Activated B cell treated with CpG ODN at 0.5 μM for 24 hours (primary cell): ENCODE data around the gene PAGR1. TPM values are rescaled to one million over a fixed set of nuclear protein-coding genes. Genes with fewer than 3 reads are reported as not detected.

ENCODE experiments used
- ATAC-seq: fragments of 200-7000 bp; cut with Tn5 transposase; one replicate; pipeline ENCODE4 v1.10.0; 2021; ENCODE audit warnings: low read depth, mild to moderate bottlenecking, moderate library complexity
- CTCF ChIA-PET: fragments of 350-600 bp; sonication (Branson Sonifier 250); formaldehyde crosslinking; loops from one replicate; lab custom pipeline; 2021; ENCODE audit warnings: antibody characterized with exemption; lab: Charles Lee
- POLR2A ChIA-PET: fragments of 350-600 bp; sonication (Branson Sonifier 250); formaldehyde crosslinking; loops from one replicate; lab custom pipeline; 2021; ENCODE audit warnings: antibody characterized with exemption; lab: Charles Lee
- DNase-seq: peaks from one replicate; pipeline ENCODE4 v3.0.0; 2022
- H3K27ac Mint-ChIP-seq: one replicate; pipeline ENCODE4 v1.8.0; 2020; ENCODE audit warnings: mixed read lengths
- H3K27me3 Mint-ChIP-seq: one replicate; pipeline ENCODE4 v1.8.0; 2021; ENCODE audit warnings: mixed read lengths
- H3K36me3 Mint-ChIP-seq: one replicate; pipeline ENCODE4 v1.8.0; 2021; ENCODE audit warnings: low read depth, mixed read lengths
- H3K4me1 Mint-ChIP-seq: one replicate; pipeline ENCODE4 v1.8.0; 2021; ENCODE audit warnings: mixed read lengths
- H3K4me3 Mint-ChIP-seq: one replicate; pipeline ENCODE4 v1.8.0; 2020; ENCODE audit warnings: mild to moderate bottlenecking, mixed read lengths
- H3K9me3 Mint-ChIP-seq: one replicate; pipeline ENCODE4 v1.8.0; 2020; ENCODE audit warnings: mixed read lengths
- CTCF ChIP-seq: fragments of 200-600 bp; IDR thresholded peaks from one replicate; pipeline ENCODE4 v1.8.0; 2022; ENCODE audit warnings: antibody characterized with exemption, mild to moderate bottlenecking
- intact Hi-C: fragments of 100-400 bp; cut with micrococcal nuclease; formaldehyde crosslinking; loops from one replicate; pipeline ENCODE4 v1.15.1; 2024
- total RNA-seq: library from RNA; stranded (reverse); gene quantifications from 2 replicates; pipeline ENCODE4 v1.2.3, GENCODE V29; 2022

The PAGR1 gene
- total RNA-seq, 1 donor from 2014 or later = 18.6 TPM

DNA sequence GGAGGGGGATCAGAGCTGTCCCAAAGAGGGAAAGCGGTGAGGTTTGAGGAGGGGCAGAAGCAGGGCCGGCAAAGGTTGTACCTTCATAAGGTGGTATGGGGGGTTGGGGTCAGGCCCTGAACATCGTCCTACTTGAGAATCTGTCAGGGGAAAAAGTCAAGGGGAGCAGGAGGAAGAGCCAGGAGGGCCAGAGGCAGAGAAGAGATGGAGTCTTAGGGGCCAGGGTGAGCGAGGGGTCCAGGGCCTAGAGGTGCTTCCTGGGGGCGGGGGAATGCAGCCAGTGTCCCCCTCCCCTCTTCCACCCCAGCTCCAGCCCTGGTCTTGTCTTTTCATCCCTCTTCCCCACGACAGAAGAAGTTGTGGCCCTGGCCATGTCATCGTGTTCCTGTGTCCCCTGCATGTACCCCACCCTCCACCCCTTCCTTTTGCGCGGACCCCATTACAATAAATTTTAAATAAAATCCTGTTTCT lies 5.2 kb upstream of the PAGR1 start:
- no peaks in the 10 kb centered on the region for H3K27me3 Mint-ChIP-seq
- intact Hi-C loops = loop anchor here (2.0 kb wide), 1 partner anchor 210 kb away; no protein-coding TSS in a partner anchor

DNA sequence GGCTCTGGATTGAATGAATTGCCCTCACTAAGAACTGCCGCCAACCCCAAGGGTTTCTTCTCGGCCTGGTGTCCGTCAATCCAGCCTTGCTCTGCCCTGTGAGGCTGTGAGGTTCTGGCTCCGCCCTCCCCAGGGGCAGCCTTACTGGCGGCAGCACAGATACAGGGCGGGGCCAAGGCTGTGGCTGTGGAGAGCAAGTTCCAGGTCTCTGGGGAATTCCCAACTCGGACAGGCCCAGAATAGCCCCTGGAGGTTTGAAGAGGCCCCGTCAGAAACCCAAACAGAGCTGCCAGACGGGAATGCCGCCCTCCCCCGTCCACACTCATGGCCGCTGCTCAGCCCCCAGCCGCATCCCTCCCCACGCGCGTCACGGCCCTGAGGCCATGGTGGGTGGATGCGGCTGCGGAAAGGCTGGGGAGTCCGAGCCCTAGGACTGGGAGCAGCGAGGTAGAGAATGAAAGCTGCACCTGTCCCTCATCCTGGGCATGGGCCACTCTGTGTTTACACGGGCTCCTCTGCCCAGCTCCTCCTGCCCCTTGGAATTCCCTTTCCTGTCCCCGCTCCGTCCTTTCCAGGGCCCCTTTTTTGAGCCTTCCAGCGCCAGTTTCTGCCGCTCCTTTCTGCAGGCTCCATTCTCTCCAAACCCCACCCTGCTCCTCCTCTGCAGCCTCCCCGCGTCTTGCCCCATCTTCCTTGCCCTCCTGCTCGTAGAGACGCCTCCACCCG lies 4.6 kb upstream of the PAGR1 start:
- POLR2A ChIA-PET = interaction anchor here (1.2 to 1.4 kb wide), 3 partner anchors 10 to 162 kb away, joined by 4 to 7 read pairs (median 5); partner anchors contain the start of gene TAOK2
- Mint-ChIP-seq H3K27ac (peak overlapping the region; percentile 53), H3K4me1 (peaks cover 57% of the 10 kb centered on the region), H3K4me3 (peak overlapping the region; percentile 80), H3K27me3 (no peaks in the 10 kb centered on the region), H3K36me3 (peaks cover 26% of the 10 kb centered on the region), H3K9me3 (no peaks in the 10 kb centered on the region)
- CTCF ChIA-PET = no interaction called here
- DNase-seq (peak; percentile 50), ATAC-seq (peak; percentile 22)
- intact Hi-C loops = loop anchor here (2.0 kb wide), 1 partner anchor 209 kb away; no protein-coding TSS in a partner anchor
- no peak for TF ChIP-seq CTCF

More for the DNA sequence above, 5.2 kb upstream of the PAGR1 start:
- ChIA-PET POLR2A (interaction anchor here (0.9 to 5.5 kb wide), 4 partner anchors 8 to 25 kb away, joined by 4 to 147 read pairs (median 6); partner anchors contain the start of genes KIF22, MVP and PAGR1), CTCF (interaction anchor here (1.2 kb wide), 1 partner anchor 38 kb away, joined by 4 read pairs; no protein-coding TSS in a partner anchor)
- H3K4me1 Mint-ChIP-seq = peaks cover 53% of the 10 kb centered on the region
- H3K27ac Mint-ChIP-seq = peak overlapping the region; percentile 53
- TF ChIP-seq CTCF = no peak
- DNase-seq (no peak), ATAC-seq (no peak)
- H3K9me3 Mint-ChIP-seq = no peaks in the 10 kb centered on the region
- peaks cover 24% of the 10 kb centered on the region for H3K36me3 Mint-ChIP-seq
- H3K4me3 Mint-ChIP-seq = peak overlapping the region; percentile 80

DNA sequence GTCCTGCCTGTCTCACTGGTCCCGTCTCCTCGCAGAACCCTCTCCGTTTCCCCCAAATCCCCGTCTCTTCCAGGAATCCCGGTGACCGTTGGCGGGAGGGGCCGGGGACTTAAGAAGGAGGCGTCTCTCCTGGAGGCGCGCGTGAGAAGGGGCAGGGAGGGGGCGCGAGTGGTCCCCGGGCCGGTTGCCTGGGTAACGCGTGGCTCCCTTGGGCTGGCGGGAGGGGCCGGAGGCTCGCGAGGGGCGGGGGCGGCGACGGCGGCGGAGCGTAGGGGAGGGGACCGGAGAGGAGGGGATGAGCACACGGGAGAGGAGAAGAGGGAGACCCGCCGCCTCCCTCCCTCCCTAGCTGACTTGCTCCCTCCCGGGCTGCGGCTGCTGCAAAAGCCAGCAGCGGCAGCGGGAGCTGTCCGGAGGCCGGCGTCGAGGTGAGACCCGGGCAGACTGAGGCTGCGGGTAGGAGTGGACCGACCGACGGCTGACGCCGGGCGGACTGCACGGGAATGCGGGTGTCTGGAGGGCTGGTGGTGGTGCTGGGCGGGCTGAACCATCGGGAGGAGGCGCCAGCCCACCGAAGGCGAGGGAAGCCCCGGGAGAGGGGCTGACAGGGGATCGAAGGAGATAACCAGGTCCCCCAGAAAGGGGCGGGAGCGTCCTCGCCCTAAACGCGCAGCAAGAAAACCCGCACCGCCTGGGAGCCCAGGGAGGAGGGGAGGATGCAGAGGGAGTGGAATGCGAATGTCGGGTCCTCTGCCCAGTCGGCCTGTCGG lies 3.9 kb upstream of the PAGR1 start, which contains the start of gene PRRT2:
TSS of gene PRRT2 (plus strand) at position 298 of the 770 bp plus-strand sequence. CDS start 862 bp downstream, outside the sequence.
- TF ChIP-seq CTCF = no peak
- H3K4me3 Mint-ChIP-seq = peak within 1 kb of the TSS; percentile 80
- CTCF ChIA-PET = no interaction called here
- POLR2A ChIA-PET = interaction anchor here (0.5 to 1.4 kb wide), 5 partner anchors 9 to 168 kb away, joined by 4 to 7 read pairs (median 5); partner anchors contain the start of gene TAOK2
- intact Hi-C loops = loop anchor here (2.0 kb wide), 1 partner anchor 209 kb away; no protein-coding TSS in a partner anchor
- H3K27ac Mint-ChIP-seq = peak within 1 kb of the TSS; percentile 53
- peaks cover 29% of the 10 kb centered on the region for H3K36me3 Mint-ChIP-seq
- H3K4me1 Mint-ChIP-seq = peaks cover 64% of the 10 kb centered on the region
- H3K27me3 Mint-ChIP-seq = no peaks in the 10 kb centered on the region
- DNase-seq = peak; percentile 41
- H3K9me3 Mint-ChIP-seq = no peaks in the 10 kb centered on the region
- no peak for ATAC-seq

DNA sequence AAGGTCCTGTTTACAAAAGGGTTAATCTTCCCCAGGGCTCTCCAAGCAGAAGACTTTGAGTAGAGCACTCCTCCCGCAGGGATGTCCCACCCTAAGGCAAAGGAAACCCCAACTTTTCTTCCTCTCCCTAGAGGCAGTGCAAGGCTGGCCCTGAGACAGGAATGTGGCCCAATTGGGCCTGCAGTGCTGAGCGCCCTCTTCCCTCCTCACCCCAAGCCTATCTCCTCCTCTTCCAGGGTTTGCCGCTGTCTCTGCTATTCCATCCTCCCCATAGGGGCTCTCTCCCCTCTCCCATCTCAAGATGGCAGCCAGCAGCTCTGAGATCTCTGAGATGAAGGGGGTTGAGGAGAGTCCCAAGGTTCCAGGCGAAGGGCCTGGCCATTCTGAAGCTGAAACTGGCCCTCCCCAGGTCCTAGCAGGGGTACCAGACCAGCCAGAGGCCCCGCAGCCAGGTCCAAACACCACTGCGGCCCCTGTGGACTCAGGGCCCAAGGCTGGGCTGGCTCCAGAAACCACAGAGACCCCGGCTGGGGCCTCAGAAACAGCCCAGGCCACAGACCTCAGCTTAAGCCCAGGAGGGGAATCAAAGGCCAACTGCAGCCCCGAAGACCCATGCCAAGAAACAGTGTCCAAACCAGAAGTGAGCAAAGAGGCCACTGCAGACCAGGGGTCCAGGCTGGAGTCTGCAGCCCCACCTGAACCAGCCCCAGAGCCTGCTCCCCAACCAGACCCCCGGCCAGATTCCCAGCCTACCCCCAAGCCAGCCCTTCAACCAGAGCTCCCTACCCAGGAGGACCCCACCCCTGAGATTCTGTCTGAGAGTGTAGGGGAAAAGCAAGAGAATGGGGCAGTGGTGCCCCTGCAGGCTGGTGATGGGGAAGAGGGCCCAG lies 3.0 kb upstream of the PAGR1 start:
- Mint-ChIP-seq H3K4me1 (peaks cover 66% of the 10 kb centered on the region), H3K36me3 (peaks cover 28% of the 10 kb centered on the region), H3K9me3 (no peaks in the 10 kb centered on the region), H3K27me3 (no peaks in the 10 kb centered on the region), H3K4me3 (no peak overlapping the region), H3K27ac (no peak overlapping the region)
- ChIA-PET CTCF (no interaction called here), POLR2A (interaction anchor here (0.5 to 1.4 kb wide), 5 partner anchors 91 to 169 kb away, joined by 3 to 7 read pairs (median 5); partner anchors contain the start of genes KCTD13 and TAOK2)
- no peak for TF ChIP-seq CTCF
- intact Hi-C loops = no loop called here
- DNase-seq = no peak
- ATAC-seq = no peak
